ENCODE results near the gene GBF1.

DNA sequence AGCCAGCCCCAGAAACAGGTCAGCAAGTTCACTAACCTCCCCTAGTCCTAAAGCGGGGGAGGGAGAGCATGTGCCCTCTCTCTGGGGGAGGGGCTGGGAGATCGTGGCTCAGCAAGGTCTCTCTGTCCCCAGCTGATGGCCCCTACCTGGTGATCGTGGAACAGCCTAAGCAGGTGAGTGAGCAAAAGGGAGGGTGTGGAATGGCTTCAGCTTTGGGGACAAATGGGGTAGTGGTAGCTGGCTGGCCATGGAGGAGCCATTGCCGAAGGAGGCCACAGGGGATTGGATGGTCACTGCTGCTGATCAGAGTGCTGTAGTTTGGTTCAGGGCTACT, 151.0 kb downstream of the GBF1 start:
- TF ChIP-seq, protein P1, sequence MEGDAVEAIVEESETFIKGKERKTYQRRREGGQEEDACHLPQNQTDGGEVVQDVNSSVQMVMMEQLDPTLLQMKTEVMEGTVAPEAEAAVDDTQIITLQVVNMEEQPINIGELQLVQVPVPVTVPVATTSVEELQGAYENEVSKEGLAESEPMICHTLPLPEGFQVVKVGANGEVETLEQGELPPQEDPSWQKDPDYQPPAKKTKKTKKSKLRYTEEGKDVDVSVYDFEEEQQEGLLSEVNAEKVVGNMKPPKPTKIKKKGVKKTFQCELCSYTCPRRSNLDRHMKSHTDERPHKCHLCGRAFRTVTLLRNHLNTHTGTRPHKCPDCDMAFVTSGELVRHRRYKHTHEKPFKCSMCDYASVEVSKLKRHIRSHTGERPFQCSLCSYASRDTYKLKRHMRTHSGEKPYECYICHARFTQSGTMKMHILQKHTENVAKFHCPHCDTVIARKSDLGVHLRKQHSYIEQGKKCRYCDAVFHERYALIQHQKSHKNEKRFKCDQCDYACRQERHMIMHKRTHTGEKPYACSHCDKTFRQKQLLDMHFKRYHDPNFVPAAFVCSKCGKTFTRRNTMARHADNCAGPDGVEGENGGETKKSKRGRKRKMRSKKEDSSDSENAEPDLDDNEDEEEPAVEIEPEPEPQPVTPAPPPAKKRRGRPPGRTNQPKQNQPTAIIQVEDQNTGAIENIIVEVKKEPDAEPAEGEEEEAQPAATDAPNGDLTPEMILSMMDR (IDR thresholded peaks at IDR 0.05; ENCODE audit: borderline replicate concordance, extremely low read depth, low read length, poor library complexity, severe bottlenecking): no peak
- no peak for TF ChIP-seq EZH2 (IDR thresholded peaks at IDR 0.05; ENCODE audit: borderline replicate concordance, low read depth, low read length, severe bottlenecking)
